Fibroblast of skin of right quadriceps (primary cell): ENCODE measurements around the gene DSCAML1.
"Not testable (repeated sequence)": the region's sequence is repeated elsewhere in the genome, so short reads cannot be mapped to it uniquely, and the experiment has no call there.

Source experiments
- DNase-seq: peaks from one replicate; pipeline ENCODE4 v3.0.0-alpha.2; 2013

Gene DSCAML1

DNA sequence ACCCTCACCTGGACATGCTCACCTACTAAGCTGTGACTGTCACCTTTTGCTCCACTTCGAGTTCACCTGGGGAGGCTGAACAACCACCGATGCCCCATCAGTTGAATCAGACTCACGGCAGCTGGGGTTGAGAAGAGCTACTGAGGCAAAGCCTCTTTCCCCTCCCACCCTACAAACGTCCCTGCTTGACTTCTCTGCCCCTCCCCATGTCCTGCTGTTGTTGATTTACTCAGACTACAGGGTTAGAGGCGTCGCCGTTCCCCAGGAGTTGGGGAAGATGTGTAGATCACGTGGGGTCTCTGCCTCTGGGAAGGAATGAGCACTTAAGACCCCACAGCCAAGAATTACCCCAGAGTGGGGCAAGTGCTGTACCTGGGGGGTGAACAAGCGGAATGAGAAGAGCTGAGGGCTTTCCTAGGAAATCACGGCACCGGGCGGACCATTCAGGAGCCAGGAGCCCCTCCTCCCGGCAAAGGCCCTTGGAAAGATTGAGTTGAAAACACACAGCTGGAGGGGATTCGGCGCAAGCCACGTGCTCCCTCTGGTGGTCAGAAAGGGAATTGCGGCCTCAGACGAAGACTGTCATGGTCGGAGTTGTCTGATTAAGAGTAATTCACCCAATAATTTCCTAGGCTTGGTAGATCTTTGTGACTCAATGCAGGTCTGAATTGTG lies 20.5 kb upstream of the DSCAML1 start:
- DNase-seq = peak; percentile 71

DNA sequence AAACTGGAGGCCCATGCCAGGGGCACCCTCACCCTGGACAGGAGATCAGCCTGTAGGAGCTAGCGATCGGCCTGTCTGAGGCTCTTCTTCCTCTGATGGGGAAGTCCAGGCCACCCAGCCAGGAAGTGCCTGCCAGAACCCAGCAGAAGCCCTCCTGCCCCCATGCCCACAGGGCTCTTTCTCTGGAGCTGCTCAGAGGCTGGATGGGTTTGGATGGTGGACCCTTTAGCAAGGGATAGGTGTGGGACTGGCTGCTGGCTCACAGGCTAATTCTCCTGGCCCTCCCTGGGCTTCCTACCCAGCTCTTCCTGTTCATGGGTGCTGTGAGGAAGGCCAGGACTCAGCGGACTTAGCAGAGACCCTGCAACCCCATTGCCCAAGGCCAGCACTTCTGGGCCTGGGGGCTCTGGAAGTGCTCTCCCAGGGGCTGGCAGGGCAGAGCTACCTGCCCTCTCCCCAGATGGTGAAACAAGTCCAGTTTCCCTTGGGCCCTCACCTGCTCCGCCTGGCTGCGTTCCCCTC lies 19.9 kb upstream of the DSCAML1 start:
- DNase-seq = no peak

DNA sequence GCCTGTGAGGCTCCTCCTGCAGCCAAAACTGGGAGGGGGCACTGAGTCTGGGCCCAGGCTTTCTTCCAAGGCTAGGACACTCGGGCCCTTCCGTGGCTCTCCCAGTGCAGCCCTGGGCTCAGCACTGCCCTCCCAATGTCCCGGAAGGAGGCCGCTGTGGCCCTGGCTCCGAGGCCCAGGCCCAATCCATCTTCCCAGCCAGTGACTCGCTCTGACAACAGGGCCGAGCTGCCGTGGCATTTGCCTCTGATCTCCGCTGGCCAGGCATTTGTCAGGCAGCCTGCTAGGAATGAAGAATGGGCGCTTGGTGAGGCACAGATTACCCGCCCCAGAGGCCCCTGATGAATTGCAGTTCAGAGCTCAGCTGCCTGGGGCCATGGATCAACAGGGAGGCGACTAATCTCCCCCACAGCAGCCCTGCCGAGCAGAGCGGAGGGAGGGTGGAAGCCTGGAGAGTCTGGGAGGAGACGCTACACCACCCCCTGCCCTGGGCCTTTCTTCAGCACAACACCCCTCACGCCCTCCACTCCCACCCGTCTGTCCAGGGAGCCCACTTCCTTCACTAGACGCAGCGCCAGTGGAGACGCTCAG lies 19.2 kb upstream of the DSCAML1 start:
- DNase-seq = peak; percentile 62

DNA sequence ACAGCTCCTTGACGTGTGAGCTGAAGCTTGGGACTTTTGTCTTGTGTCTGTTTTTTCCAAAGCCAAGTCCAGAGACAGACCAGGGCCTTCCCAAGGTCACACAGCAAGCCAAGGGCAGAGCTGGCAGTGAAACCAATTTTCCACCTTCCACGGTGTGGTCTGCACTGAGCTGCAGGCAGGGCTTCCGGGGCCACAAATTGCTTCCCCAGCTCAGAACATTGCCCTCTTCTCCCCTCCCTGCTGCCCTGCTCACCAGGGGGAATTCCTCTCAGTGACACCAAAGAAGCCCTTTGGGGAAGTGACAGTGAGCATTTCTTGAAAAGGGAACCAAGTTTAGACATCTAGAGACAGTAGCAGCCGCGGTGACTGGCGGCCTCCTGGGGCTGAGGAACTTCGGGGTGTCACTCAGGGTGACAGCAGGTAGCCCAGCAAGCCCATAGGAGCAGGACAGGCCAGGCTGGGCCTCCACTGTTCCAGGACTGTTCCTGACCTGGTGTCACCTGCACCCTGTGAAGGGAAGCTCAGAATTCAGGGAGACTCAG lies 18.3 kb upstream of the DSCAML1 start:
- no peak for DNase-seq

DNA sequence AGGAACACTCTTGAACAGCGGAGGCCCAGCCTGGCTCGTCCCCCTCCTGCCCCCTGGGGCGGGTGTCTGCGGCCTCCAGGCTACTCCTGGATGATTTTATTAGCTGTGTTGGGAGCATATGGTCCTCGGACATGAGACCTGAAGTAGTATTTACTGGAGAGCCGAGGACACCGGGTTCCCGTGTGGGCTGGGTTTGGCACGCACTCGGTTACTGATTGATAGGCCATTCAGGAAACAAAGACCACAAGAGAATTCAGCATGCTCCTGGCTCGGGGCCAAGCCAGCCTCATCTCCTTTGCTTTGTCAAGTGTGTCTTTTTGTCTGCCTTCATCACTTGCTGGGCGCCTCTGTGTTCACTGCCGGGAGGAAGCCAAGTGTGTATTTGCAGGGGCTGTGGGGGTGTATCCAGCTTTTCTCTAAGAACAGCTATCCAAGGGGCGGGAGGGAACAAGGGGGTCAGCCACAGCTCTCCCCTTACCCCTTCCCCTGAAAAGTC lies 17.8 kb upstream of the DSCAML1 start:
- DNase-seq = peak; percentile 33

DNA sequence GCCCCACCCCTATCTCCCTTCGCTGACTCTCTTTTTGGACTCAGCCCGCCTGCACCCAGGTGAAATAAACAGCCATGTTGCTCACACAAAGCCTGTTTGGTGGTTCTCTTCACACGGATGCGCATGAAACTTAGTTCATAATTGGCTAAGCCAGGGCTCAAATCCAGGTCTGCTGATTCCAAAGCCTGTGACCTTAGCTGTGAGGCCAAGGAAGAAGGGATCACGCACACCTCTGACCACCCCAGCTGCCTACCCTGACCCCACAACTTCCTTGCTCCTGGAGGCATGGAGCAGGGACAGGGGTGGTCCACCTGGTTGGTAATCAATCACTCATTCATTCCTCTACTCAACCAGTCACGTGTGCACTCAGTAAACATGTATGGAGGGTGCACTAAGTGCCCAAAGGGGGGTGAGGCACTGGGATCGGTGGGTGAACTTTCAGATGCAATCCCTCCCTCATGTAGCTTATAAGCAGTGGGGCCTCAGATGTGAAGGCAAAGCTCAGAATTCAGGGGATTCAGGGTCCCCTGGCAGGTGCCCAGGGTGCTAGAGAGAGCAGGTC lies 17.3 kb upstream of the DSCAML1 start:
- no peak for DNase-seq

DNA sequence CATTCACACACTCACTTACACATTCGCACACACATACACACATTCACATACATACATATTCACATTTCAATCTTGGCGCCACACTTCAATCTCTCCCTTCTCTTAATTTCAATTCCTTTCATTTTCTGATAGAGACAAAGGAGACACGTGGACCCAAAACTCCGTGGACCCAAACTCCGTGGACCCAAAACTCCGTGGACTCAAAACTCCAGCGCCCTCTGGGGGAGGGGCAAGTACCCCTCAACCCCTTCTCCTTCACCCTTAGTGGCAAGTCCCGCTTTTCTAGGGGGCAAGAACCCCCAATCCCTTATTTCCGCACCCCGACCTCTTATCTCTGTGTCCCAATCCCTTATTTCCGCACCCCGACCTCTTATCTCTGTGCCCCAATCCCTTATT lies 13.0 kb upstream of the DSCAML1 start:
- not testable (repeated sequence) for DNase-seq

DNA sequence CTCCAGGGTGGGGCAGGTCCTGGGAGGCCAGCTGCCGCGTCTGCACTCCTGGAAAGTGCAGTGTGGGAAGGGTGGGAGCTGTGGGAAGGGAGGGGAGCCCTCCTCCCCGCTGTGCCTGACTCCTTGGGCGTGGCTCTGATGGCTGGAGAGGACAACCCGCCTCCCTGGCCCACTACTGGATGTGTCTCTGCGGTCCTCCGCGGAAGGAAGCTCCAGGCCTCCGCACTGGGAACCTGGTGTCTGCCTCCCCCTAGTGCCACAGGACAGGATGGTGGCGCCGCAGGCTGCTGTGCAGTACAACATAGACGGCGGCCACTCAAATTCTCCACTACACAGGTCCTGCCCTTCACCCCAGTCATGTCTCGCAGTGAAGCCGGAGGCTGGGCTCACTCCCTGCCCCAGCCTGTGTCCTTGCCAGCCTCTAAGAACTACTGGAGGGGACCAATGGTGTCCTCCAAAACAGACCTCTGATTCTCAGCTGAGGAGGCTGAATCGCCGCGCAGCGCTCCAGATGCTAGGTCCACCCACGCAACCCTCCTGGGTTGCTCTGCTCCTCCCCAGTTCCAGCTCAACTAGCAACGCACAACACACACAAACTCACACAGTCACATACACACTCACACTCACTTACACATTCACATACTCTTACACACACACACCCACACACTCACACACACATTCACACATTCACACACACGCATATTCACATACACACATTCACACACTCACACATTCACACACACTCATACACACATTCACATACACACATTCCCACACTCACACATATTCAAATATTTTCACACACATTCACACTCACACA lies 12.4 kb upstream of the DSCAML1 start:
- peak; percentile 44 for DNase-seq

DNA sequence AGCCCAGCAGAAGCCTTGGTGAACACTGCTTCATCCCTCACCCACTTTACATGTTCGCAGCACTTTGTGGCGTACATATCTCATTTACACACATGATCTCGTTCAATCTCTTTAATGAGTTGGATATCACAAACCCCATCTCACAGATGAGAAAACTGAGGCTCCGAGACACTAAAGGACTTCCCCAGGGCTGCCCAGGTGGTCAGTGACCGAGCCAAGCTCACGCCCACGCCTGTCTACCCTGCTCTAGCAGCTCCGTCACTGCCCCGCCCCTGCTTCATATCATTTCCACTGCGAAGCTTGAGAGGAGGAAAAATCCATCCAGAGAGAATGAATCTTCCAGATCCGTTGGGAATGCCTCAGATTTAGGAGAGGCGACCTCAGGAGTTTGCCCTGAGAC lies 11.8 kb upstream of the DSCAML1 start:
- no peak for DNase-seq

DNA sequence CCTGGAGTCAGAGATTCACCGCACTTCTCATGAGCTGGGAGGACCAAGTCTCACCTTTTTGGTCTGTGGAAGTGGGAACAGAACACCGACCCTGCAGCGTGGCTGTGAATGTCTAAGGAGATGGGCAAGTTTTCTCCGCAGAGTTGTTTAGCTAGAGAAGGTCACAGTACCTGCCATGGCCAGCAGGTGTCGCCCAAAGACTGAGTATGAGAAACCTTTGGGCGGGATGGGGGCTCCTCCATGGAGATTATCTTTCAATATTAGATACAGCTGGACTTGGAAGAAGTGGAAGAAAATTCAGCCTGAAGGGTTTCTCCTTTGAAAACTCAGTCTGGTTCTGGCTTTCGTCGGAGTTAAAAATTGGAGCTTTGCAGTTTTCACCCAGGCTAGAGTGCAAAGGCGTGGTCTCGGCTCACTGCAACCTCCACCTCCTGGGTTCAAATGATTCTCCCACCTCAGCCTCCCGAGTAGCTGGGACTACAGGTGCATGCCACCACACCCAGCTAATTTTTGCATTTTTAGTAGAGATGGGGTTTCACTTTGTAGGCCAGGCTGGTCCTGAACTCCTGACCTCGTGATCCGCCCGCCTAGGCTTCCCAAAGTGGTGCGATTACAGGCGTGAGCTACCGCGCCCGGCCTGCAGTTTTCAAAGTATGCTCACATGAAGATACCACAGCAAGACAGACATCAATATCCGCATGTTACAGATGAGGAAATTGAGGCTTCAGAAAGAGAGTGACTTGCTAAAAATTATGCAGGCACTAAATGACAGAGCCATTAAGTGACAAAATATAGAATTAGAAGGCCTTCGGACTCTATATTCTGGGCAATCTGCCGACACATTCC lies 10.7 kb upstream of the DSCAML1 start:
- DNase-seq = peak; percentile 51

DNA sequence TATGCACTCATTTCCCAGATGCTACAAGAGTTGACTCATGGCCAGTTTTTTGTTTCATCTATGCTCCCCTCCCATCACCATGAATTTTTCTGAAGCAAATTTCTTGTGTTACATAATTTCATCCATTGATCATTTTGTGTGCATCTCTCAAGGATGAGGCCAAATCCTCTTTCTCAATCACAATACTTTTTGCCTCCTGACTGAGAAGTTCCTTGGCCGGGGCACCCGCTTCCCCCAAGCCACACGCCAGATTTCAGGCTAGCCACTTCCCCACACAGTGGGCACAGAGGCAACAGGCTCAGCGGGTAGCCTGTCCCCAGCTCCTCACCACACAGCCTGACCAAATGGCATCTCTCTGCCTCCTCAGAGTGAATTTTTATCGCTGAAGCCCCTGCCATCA lies 9.8 kb upstream of the DSCAML1 start:
- DNase-seq = no peak

DNA sequence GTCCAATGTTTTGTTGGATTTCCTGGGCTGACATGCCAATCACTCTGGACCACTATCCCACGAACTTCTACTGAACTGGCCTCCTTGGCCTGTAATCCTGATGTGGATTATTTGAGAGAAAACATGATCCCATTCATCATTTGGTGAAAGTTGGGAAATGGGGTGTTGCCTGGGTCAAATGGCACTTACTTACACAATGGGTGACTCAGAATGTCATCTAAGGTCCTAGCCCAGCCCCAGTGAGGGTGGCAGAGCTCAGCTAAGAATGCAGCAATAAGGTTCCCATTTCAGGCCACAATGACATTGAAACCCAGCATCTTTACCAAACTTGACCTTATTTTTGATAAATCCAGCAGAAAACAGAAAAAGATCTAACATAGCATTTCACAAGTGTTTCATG lies 8.0 kb upstream of the DSCAML1 start:
- no peak for DNase-seq

DNA sequence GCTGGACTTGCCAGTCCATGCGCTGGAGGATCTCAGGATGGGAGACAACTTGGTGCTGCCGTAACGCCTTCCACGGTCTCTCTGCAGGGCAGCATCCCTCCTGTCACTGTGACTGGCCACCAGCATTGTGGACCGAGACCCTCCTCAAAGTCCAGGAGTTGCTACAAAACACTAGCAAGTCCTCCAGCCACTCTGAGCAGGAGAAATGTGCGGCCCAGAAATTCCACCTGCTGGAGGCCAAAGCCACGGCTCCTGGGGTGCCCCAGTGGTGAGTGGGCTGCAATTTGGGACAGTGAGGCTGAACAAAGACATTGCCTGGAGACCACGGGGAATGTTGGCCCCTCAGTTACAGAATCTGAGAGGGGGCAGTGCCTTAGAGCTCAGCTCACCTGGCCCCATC lies 6.9 kb upstream of the DSCAML1 start:
- DNase-seq = no peak

DNA sequence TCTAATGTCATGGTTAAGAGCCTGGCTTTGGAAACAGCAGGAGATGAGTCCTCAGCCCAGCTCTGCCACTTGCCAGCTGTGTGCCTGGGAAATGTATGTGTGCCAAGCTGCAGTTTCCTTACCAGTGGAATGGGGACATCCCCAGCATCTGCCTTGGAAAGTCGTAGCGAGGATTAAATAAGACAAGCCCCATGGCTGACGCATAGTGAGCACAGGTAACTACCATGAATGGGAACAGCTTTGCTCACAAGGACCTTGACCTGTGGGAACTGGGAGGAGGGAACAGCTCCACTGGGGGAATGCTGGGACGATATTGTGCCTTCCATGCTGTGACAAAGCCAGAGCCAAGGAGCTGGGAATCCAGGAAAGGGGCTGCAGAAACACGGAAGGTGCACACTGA lies 2.6 kb upstream of the DSCAML1 start:
- no peak for DNase-seq

DNA sequence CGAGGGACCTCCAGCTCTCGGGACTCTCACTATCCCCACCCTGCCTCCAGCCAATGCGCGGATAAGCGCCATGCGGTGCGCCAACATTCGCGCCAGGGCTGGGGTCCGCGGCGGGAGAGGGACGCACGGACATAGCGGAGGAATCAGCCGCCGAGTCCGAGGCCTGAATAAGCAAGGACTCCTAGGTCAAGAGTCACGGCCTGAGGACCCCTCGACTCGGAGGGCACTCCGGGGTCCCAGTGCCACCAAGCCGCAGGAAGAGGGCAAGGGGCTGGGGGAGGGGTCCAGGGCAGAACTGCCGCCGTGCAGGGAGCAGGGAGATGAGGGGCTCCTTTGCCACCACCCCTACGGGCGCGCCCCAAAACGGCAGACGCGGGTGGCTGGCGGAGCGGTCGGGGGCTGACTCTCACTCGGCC lies 552 bp downstream of the DSCAML1 start:
- no peak for DNase-seq

DNA sequence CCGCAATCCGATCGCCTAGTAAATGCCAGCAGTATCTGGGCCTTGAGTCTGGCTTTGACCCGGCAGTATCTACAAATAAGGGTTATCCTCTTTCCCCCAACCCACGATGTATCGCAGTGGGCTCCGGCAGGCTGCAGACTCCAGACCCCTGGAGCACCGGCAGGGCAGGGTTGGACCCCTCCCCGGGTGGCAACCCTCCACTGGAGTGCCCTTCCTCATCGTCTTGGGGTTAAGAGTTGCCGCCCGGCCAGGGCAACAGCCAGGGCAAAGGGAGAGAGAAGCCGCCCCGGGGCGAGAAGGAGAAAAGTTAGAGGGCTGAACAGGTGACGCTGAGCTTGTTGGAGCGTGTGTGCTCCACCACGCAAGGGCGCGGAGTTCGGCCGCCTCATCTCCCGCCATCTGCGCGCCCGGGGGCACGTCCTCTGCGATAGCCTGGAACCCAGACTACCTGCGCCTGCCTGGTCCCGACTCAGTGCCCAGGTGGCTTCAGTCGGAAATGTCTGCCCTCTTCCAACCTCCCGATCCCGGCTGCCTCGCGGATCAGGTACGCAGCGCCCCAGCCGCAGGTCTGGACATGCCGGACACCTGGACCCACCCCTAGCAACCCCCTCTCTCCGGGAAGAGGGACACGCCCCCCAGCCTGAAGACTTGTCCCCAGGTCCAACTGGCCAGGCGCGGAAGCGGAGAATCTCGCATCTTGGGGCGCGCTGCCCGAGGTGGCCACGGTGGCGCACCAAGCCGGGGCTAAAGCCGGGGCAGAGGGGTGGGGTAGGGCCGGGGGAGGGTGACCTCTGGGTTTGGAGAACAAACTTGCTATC lies 1.2 kb downstream of the DSCAML1 start:
- no peak for DNase-seq

DNA sequence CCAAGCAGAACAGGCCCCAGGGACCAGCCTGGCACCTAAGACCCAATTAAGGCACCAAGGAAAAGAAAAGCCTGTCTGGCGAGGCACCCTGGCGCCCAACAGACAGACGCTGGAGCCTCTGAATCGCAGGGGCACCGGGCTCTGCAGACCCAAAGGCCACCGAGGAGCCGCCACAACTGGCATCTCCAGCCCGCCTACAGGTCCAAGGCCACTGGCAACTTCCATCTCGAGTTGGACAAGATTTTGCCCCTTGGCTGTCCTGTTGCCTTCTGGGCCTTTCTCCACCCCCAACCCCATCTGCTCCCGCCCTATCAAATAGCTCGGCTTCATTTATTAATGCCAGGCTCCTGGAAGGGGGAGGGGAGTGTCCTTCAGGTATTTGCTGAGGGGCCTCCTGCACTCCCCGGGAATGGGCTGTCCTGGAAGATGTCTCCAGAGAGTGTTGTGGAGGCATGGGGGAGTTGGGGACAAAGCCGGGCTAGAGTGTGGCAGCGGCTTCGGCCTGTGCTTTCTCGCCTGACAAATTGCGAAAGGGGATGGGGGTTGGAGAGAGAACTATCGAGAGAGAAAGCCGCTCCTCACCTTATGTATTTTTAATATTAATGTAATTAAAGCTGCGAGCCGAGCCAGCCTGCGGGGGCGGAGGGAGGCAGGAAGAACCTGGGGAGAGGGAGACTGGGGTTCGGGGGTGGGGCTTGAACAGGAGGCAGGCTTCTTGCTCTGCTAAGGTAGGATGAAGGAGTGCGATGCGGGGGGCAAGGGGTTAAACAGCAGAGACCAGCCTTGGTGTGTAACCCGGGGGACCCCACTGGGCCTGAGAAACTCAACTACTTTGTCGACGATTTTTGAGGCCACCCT lies 2.0 kb downstream of the DSCAML1 start:
- no peak for DNase-seq

DNA sequence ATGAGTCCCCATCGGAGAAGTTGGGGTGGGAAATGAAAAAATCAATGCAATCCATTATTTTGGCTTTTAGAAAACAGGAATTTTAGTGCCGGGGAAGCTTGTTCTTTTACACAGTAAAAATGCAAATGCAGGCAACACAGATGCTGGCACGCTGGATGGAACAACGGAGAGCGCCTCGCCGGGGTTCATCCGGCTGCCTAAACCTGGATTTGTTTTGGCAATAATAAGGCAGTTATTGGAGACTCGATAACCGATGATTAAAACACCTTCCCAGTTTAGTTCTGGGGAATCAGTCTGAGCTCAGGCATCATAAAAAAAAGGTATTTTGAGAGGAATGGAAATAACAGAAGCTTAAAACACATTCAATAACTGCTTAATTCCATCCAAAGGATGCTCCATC lies 2.9 kb downstream of the DSCAML1 start:
- no peak for DNase-seq

DNA sequence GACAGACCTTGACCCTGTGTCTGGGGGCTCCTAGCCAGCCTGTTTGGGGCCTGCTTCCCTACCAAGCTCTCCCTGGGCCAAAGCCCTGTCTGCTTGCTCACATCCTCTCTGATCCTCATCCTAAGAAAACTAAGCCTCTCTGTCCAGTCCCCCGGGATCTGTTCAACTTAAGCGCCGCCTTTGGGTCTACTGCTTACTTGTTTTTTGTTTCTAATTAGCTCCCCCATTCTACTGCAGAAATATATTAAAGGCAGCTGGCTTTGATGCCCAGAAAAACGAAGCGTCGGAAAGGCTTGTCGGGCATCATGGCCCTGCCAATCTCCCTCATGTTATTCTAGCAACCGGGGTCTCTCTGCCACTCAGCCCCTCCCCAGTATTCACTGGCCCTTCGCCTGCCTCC lies 3.4 kb downstream of the DSCAML1 start:
- DNase-seq = no peak

DNA sequence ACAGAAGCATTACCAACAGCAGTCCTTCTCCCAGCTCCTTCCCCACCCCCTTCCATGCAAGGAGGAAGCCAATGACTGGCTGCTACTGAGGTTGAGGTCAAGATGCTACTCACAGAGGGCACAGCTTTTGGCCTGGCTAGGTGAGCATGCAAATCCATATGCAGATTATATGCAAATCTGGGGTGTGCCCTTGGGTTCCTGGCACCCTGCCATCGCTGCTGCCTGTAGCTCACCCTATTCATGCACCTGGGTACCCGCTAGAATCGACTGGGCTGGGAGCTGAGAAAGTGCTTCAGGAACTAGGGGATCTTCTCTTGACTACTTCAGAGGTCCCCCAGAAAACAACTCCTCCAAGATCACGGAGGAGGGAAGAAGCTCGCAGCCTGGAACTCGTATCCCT lies 4.0 kb downstream of the DSCAML1 start:
- no peak for DNase-seq
